Caco-2 (cell line): Measurements from ENCODE around the gene COL4A2. TPM values are rescaled to one million over a fixed set of nuclear protein-coding genes. Genes with fewer than 3 reads are reported as not detected.

Experiments
- BruUV-seq: library from RNA; stranded (reverse); fragments of 400-500 nt; replicated peaks from 2 replicates; lab custom pipeline; 2021; lab: Mats Ljungman, UMichigan
- CTCF ChIA-PET: fragments of 300-600 bp; sonication (Branson Sonifier 250); formaldehyde crosslinking; loops from one replicate; lab custom pipeline; 2022; ENCODE audit warnings: antibody characterized with exemption; lab: Charles Lee
- POLR2A ChIA-PET: fragments of 300-600 bp; sonication (Branson Sonifier 250); formaldehyde crosslinking; loops from one replicate; lab custom pipeline; 2022; ENCODE audit warnings: antibody characterized with exemption; lab: Charles Lee
- DNase-seq, 2 experiments: peaks; one replicate each; pipeline versions ENCODE4 v3.0.0 to v3.0.0-alpha.2; 2020 to 2022
- H3K27me3 ChIP-seq: replicated peaks from 2 replicates; pipeline ENCODE4 v1.6.0; 2011; ENCODE audit warnings: low read length; ENCODE audit not compliant: control insufficient read depth, insufficient read depth
- H3K36me3 ChIP-seq: 2 replicates; pipeline ENCODE4 v1.5.1; 2011; ENCODE audit warnings: low read length; ENCODE audit not compliant: control insufficient read depth, insufficient read depth
- H3K4me1 ChIP-seq: fragments of 250-450 bp; sonication (Bioruptor Pico); 2 replicates; pipeline ENCODE4 v1.5.1; 2020; ENCODE audit warnings: mild to moderate bottlenecking
- H3K4me3 ChIP-seq: 2 replicates; pipeline ENCODE4 v1.5.1; 2011; ENCODE audit warnings: low read depth, mild to moderate bottlenecking, control low read depth, low read length
- H3K9me3 ChIP-seq: fragments of 250-450 bp; sonication (Bioruptor Pico); 2 replicates; pipeline ENCODE4 v1.5.1; 2020; ENCODE audit warnings: mild to moderate bottlenecking, moderate library complexity
- H3K27ac Mint-ChIP-seq: one replicate; pipeline ENCODE4 v1.8.0; 2022; ENCODE audit warnings: mixed read lengths; ENCODE audit not compliant: unreplicated experiment
- H3K27me3 Mint-ChIP-seq: one replicate; pipeline ENCODE4 v1.8.0; 2022; ENCODE audit warnings: mixed read lengths; ENCODE audit not compliant: insufficient read depth, unreplicated experiment
- H3K36me3 Mint-ChIP-seq: one replicate; pipeline ENCODE4 v1.8.0; 2022; ENCODE audit warnings: mild to moderate bottlenecking, mixed read lengths; ENCODE audit not compliant: insufficient read depth, unreplicated experiment
- H3K4me1 Mint-ChIP-seq: one replicate; pipeline ENCODE4 v1.8.0; 2022; ENCODE audit warnings: low read depth, mixed read lengths; ENCODE audit not compliant: unreplicated experiment
- H3K4me3 Mint-ChIP-seq: one replicate; pipeline ENCODE4 v1.8.0; 2022; ENCODE audit warnings: mild to moderate bottlenecking, moderate library complexity, mixed read lengths; ENCODE audit not compliant: unreplicated experiment
- H3K9me3 Mint-ChIP-seq: one replicate; pipeline ENCODE4 v1.8.0; 2022; ENCODE audit warnings: mixed read lengths; ENCODE audit not compliant: unreplicated experiment
- intact Hi-C: fragments of 100-400 bp; cut with micrococcal nuclease; formaldehyde crosslinking; loops from one replicate; pipeline ENCODE4 v1.10.0; 2022; ENCODE audit not compliant: unreplicated experiment
- total RNA-seq: library from RNA; stranded (reverse); gene quantifications from 2 replicates; pipeline ENCODE4 v1.2.3, GENCODE V29; 2022
- TF ChIP-seq, protein P1 (sequence below), 2 experiments: fragments of 200-600 bp in 1 of 2; IDR thresholded peaks; 1 replicate in 1 of 2; 2 replicates in 1 of 2; pipeline versions ENCODE4 v1.5.1 to v1.8.0; 2011 to 2022; ENCODE audit warnings: antibody characterized with exemption in 1 of 2, control low read depth in 1 of 2, inconsistent platforms in 1 of 2, low read depth in 1 of 2, low read length in 1 of 2, mild to moderate bottlenecking in 1 of 2, moderate library complexity in 1 of 2; ENCODE audit not compliant: insufficient read depth in 1 of 2, severe bottlenecking in 1 of 2, unreplicated experiment in 1 of 2

Gene COL4A2
- total RNA-seq, 1 experiment from 2014 or later = 19.2 TPM

DNA sequence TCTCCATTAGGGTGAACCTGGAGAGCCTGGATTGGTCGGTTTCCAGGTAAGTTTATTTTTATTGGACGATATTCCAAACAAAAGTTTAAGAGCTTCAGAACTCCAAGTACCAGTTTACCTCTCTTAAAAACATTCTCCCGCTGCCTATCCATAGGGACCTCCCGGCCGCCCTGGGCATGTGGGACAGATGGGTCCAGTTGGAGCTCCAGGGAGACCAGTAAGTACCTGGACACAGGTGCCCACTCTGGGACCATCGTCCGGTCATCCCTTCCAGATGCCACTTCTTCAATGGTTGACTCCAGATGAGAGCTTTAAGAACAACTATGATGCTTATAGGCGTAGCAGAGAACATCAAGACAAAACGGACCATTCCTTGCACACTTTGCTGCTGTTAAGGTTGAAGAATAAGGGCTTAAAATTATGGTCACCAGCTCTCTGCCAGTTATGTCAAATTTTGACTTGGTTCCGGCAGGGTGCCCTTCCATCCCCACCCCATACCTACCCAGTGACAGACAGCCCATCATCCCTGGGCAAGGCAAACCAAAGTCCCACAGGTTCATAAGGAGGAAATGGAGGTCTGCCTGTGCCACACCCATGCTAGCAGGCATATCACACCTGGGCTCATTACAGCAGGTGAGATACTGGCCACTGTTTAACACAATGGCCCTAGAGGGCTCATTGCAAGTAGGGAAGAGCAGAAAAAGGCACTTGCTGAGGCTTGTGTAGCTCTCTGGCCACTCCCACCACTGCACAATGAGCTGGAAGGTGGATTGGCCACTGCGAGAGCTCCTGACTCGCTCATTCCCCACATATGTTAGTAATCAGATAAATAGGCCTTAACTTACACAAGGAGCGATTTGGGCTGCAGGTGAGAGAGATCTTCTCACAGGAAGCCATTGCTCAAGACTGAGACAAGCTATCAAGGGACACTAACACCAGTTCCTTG, 123.6 kb downstream of the COL4A2 start:
- Histone ChIP-seq H3K36me3 (no peaks in the 10 kb centered on the region), H3K4me1 (peaks cover 17% of the 10 kb centered on the region), H3K4me3 (no peak overlapping the region), H3K9me3 (no peaks in the 10 kb centered on the region), H3K27me3 (no peaks in the 10 kb centered on the region)
- H3K4me1 Mint-ChIP-seq = peaks cover 9% of the 10 kb centered on the region
- DNase-seq = no peak
- POLR2A ChIA-PET = no interaction called here
- intact Hi-C loops = loop anchor here (5.0 kb wide), 1 partner anchor 1203 kb away; no protein-coding TSS in a partner anchor
- no peak overlapping the region for H3K27ac Mint-ChIP-seq
- no peaks in the 10 kb centered on the region for H3K9me3 Mint-ChIP-seq
- CTCF ChIA-PET = interaction anchor here (0.7 kb wide), 1 partner anchor 19 kb away, joined by 3 read pairs; no protein-coding TSS in a partner anchor
- H3K4me3 Mint-ChIP-seq = no peak overlapping the region
- no peaks in the 10 kb centered on the region for H3K27me3 Mint-ChIP-seq
- TF ChIP-seq, protein P1, sequence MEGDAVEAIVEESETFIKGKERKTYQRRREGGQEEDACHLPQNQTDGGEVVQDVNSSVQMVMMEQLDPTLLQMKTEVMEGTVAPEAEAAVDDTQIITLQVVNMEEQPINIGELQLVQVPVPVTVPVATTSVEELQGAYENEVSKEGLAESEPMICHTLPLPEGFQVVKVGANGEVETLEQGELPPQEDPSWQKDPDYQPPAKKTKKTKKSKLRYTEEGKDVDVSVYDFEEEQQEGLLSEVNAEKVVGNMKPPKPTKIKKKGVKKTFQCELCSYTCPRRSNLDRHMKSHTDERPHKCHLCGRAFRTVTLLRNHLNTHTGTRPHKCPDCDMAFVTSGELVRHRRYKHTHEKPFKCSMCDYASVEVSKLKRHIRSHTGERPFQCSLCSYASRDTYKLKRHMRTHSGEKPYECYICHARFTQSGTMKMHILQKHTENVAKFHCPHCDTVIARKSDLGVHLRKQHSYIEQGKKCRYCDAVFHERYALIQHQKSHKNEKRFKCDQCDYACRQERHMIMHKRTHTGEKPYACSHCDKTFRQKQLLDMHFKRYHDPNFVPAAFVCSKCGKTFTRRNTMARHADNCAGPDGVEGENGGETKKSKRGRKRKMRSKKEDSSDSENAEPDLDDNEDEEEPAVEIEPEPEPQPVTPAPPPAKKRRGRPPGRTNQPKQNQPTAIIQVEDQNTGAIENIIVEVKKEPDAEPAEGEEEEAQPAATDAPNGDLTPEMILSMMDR (IDR thresholded peaks at IDR 0.05; ENCODE audit: insufficient read depth in 1 of 2, low read depth in 1 of 2, low read length in 1 of 2, severe bottlenecking in 1 of 2, unreplicated experiment in 1 of 2) = no peak
- no TSS peak for BruUV-seq
- H3K36me3 Mint-ChIP-seq = no peaks in the 10 kb centered on the region

DNA sequence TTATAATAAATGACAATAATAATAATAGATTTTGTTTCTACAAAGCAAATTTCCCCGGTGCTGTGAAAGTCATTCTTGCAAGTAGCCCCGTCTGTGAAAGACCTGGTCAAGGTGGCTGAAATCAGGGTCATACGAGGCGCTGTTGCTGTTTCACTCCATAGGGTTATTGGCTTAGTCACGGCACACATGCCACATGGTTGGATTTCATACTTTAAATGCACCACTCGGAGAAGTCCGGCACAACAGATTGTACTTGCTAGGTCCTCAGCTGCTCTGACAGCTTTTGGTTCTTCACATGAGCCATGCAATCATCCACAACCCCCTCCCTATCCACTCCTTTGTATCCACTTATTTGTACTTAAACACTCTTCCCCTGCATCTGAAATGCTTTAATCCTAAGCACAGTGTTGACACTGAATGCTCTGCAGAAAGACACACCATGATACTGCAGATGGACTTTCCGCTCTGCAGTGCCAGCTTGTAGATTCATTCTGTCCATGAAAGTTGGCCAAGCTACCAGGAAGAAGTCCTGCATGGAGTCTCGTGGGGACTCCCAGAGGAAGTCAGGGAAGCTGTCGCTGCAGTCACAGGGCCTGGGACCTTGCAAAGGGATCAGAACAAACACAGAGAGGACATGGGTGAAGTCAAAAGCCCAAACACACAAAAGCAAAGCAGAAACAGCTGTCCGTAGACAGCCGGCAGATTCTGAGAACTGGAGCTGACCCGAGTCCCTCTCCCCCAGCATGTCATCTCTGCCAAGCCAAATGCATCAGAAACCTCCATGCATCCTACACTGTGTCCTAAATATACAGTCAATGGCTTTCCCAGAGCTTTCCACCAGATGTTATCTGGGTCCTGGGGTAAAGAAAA, 124.6 kb downstream of the COL4A2 start:
- Mint-ChIP-seq H3K36me3 (no peaks in the 10 kb centered on the region), H3K4me1 (peaks cover 9% of the 10 kb centered on the region), H3K4me3 (no peak overlapping the region), H3K9me3 (no peaks in the 10 kb centered on the region), H3K27me3 (no peaks in the 10 kb centered on the region), H3K27ac (no peak overlapping the region)
- Histone ChIP-seq H3K9me3 (no peaks in the 10 kb centered on the region), H3K27me3 (no peaks in the 10 kb centered on the region), H3K4me1 (peaks cover 17% of the 10 kb centered on the region), H3K4me3 (no peak overlapping the region), H3K36me3 (no peaks in the 10 kb centered on the region)
- DNase-seq = no peak
- intact Hi-C loops = loop anchor here (5.0 kb wide), 1 partner anchor 1204 kb away; no protein-coding TSS in a partner anchor
- POLR2A ChIA-PET = no interaction called here
- CTCF ChIA-PET = no interaction called here
- TF ChIP-seq, protein P1 (IDR thresholded peaks at IDR 0.05; ENCODE audit: insufficient read depth in 1 of 2, low read depth in 1 of 2, low read length in 1 of 2, severe bottlenecking in 1 of 2, unreplicated experiment in 1 of 2) = no peak
- BruUV-seq = no TSS peak

DNA sequence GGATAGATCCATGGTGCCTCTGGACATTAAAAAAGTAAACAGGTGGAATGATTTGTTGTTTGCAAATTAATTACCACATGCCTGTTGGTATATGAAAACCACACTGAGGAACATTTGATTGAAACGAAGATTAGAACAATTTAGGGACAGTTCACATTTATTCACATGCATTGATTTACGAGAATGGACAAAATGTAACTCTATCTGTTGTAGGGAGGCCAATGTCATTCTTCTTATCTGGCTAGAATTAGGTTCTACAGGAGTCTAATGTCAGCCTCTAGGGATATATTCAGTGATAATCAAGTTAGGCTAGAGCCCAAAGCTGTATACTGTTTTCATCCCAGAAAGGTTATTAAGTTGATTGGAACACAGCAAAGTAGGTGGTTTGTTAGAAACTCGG, 125.4 kb downstream of the COL4A2 start:
- H3K36me3 Mint-ChIP-seq = no peaks in the 10 kb centered on the region
- DNase-seq = no peak
- H3K4me1 Mint-ChIP-seq = peaks cover 9% of the 10 kb centered on the region
- H3K27me3 ChIP-seq = no peaks in the 10 kb centered on the region
- H3K9me3 Mint-ChIP-seq = no peaks in the 10 kb centered on the region
- no peaks in the 10 kb centered on the region for H3K27me3 Mint-ChIP-seq
- no peaks in the 10 kb centered on the region for H3K36me3 ChIP-seq
- no peak overlapping the region for H3K27ac Mint-ChIP-seq
- peaks cover 10% of the 10 kb centered on the region for H3K4me1 ChIP-seq
- no TSS peak for BruUV-seq
- intact Hi-C loops = loop anchor here (5.0 kb wide), 1 partner anchor 1205 kb away; no protein-coding TSS in a partner anchor
- no peak overlapping the region for H3K4me3 ChIP-seq
- H3K4me3 Mint-ChIP-seq = no peak overlapping the region
- TF ChIP-seq, protein P1 (IDR thresholded peaks at IDR 0.05; ENCODE audit: insufficient read depth in 1 of 2, low read depth in 1 of 2, low read length in 1 of 2, severe bottlenecking in 1 of 2, unreplicated experiment in 1 of 2) = no peak
- ChIA-PET CTCF (no interaction called here), POLR2A (no interaction called here)
- no peaks in the 10 kb centered on the region for H3K9me3 ChIP-seq
